ENCODE data around the gene NKAIN1. TPM values are rescaled to one million over a fixed set of nuclear protein-coding genes. Genes with fewer than 3 reads are reported as not detected.

Gene NKAIN1
- total and polyA plus RNA-seq, 12 donors, result 2.9 to 195 (median 10.5) TPM

DNA sequence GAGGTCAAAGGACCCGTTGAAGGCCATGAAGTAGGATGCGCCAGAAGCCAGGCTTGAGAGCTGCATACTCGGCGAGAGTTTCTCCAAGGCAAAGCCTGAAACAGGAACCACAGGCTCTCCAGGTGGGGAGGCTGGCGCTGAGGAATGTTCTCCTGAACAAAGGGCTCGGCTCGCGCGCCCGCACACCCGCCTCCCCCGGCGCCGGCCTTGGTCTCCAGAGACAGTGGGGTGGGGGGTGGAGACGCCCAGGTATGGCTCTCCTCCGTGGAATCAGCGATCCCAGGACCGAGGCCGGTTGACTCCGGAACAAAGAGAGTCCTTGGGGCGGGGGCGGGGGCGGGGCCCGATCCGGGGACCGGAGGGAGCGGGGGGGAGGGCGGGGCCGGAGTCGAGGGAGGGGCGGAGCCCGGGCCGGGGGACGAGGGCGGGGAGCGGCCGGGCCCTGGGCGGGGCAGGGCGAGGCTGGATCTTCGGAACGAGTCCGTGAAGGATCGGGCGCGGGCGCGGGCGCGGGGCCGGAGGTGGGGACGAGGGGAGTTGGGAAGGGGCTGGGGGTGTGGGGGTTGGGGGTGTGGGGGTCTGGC, 85.0 kb downstream of the NKAIN1 start:
- 2 to 16% (median 5%) methylated on average over 5 to 39 of the region's 51 CpGs for WGBS, 4 donors
- intact Hi-C loops (cut with DNase I), result no loop called here
- no peaks in the 10 kb centered on the region for H3K4me1 ChIP-seq (replicated peaks in 1 of 2)
- peak; percentile 77 to 86 (median 85) for DNase-seq
- H3K9me3 ChIP-seq (replicated peaks in 1 of 3), result no peaks in the 10 kb centered on the region
- no peaks in the 10 kb centered on the region for H3K36me3 ChIP-seq (replicated peaks in 1 of 2)
- TF ChIP-seq, protein P1, sequence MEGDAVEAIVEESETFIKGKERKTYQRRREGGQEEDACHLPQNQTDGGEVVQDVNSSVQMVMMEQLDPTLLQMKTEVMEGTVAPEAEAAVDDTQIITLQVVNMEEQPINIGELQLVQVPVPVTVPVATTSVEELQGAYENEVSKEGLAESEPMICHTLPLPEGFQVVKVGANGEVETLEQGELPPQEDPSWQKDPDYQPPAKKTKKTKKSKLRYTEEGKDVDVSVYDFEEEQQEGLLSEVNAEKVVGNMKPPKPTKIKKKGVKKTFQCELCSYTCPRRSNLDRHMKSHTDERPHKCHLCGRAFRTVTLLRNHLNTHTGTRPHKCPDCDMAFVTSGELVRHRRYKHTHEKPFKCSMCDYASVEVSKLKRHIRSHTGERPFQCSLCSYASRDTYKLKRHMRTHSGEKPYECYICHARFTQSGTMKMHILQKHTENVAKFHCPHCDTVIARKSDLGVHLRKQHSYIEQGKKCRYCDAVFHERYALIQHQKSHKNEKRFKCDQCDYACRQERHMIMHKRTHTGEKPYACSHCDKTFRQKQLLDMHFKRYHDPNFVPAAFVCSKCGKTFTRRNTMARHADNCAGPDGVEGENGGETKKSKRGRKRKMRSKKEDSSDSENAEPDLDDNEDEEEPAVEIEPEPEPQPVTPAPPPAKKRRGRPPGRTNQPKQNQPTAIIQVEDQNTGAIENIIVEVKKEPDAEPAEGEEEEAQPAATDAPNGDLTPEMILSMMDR (IDR thresholded peaks at IDR 0.05), result no peak
- peak in 1 of 2 donors; percentile 69 for TF ChIP-seq POLR2A (IDR thresholded peaks at IDR 0.05)
- H3K27ac ChIP-seq, result peak overlapping the region in 4 of 5 donors; percentile 55 to 97 (median 83)
- peak overlapping the region in 2 of 4 donors; percentile 87 to 91 for H3K4me3 ChIP-seq
- no peaks in the 10 kb centered on the region for H3K27me3 ChIP-seq

DNA sequence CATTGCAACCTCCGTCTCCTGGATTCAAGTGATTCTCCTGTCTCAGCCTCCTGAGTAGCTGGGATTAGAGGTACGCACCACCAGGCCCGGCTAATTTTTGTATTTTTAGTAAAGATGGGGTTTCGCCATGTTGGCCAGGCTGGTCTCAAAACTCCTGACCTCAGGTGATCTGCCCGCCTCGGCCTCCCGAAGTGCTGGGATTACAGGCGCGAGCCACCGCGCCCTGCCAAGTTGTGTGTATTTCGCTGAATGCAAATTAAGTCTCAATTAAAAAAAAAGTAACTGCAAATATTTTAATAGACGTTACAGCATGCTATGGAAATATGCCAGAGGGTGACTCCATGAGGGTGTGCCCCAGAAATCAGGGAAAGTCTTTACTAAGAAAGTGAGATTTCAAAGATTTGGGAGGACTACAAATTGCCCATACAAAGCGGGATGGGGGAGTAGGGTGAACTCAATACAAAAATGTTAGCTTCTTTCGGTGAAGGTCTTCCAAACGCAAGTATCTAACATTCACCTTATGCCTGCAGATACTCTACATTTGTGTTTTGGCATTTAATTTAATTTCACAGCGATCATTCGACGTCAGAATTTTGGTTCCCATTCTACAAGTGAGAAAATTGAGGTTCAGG, 85.6 kb downstream of the NKAIN1 start:
- TF ChIP-seq POLR2A (IDR thresholded peaks at IDR 0.05), result no peak
- TF ChIP-seq, protein P1 (IDR thresholded peaks at IDR 0.05), result no peak
- no peak for DNase-seq
- intact Hi-C loops (cut with DNase I), result no loop called here
- Histone ChIP-seq H3K27ac (peak overlapping the region in 4 of 5 donors; percentile 55 to 97 (median 83)), H3K4me1 (replicated peaks in 1 of 2) (no peaks in the 10 kb centered on the region), H3K4me3 (peak overlapping the region in 1 of 4 donors; percentile 91), H3K9me3 (replicated peaks in 1 of 3) (no peaks in the 10 kb centered on the region), H3K27me3 (no peaks in the 10 kb centered on the region), H3K36me3 (replicated peaks in 1 of 2) (no peaks in the 10 kb centered on the region)
- 81 to 83% (median 82%) methylated on average over 19 of the region's 19 CpGs for WGBS, 4 donors

DNA sequence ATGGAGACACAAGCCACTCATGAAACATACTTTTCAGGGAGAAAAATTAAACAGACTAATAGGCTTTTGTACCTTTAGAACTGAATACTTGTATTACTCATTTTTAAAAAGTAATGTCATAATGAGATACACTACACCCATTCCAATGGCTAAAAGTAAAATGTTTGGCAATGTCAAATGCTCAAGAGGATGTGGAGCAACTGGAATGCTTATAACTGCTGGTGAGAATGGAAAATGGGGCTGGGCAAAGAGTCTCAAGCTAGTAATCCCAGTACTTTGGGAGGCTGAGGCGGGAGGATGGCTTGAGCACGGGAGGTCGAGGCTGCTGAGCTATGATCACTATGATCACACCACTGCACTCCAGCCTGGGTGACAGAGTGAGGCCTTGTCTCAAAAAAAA, 86.3 kb downstream of the NKAIN1 start:
- intact Hi-C loops (cut with DNase I), result no loop called here
- Histone ChIP-seq H3K4me1 (replicated peaks in 1 of 2) (no peaks in the 10 kb centered on the region), H3K36me3 (replicated peaks in 1 of 2) (no peaks in the 10 kb centered on the region), H3K27ac (no peak overlapping the region), H3K4me3 (no peak overlapping the region), H3K27me3 (no peaks in the 10 kb centered on the region), H3K9me3 (replicated peaks in 1 of 3) (no peaks in the 10 kb centered on the region)
- WGBS, 4 donors, result 93 to 98% (median 97%) methylated on average over 3 of the region's 3 CpGs
- DNase-seq, result no peak
- TF ChIP-seq, protein P1 (IDR thresholded peaks at IDR 0.05), result no peak
- no peak for TF ChIP-seq POLR2A (IDR thresholded peaks at IDR 0.05)

DNA sequence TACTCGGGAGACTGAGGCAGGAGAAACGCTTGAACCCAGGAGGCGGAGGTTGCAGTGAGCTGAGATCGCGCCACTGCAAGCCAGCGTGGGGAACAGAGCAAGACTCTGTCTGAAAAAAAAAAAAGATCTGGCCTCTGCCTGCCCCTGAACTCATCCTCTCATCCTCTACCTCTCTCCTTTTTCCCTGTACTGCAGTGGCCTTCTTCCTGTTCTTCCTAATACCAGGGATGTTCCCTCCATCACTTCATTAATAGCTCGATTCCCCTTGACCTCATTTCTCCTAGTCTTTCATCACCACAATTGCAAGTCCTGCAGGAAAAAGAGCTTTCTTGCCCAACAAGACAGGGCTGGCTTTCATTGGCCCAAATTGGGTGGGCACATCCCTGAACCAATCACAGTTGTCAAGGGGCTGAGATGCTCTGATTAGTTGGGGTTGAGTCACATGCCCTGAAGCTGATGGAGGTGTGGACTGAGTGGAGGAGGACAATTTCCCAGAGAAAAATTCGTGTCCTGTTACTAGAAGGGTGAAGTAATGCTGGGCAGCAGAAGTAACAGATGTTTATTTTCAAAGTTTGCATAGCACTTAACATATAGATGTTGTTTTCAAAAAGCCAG, 87.4 kb downstream of the NKAIN1 start:
- TF ChIP-seq, protein P1 (IDR thresholded peaks at IDR 0.05), result no peak
- no peak for TF ChIP-seq POLR2A (IDR thresholded peaks at IDR 0.05)
- intact Hi-C loops (cut with DNase I), result no loop called here
- 66 to 70% (median 69%) methylated on average over 8 of the region's 8 CpGs for WGBS, 4 donors
- H3K4me1 ChIP-seq (replicated peaks in 1 of 2), result no peaks in the 10 kb centered on the region
- DNase-seq, result peak; percentile 35 to 88 (median 70)
- no peaks in the 10 kb centered on the region for H3K27me3 ChIP-seq
- H3K4me3 ChIP-seq, result no peak overlapping the region
- H3K27ac ChIP-seq, result no peak overlapping the region
- no peaks in the 10 kb centered on the region for H3K36me3 ChIP-seq (replicated peaks in 1 of 2)
- no peaks in the 10 kb centered on the region for H3K9me3 ChIP-seq (replicated peaks in 1 of 3)
